Esophagus squamous epithelium (tissue), 4 donors: Measurements from ENCODE around the gene VANGL2.

ENCODE experiments used
- CTCF ChIP-seq, 6 experiments: fragments of 450-650 bp in 4 of 6; fragments of 200-600 bp in 2 of 6; sonication (generic) in 2 of 6; IDR thresholded peaks; one replicate each; pipeline ENCODE4 v1.5.1; 2016 to 2019; ENCODE audit warnings: antibody characterized with exemption in 6 of 6, mild to moderate bottlenecking in 4 of 6, moderate library complexity in 4 of 6
- POLR2A ChIP-seq, 4 donors: fragments of 450-650 bp; IDR thresholded peaks; one replicate each; pipeline ENCODE4 v1.6.1; 2017; ENCODE audit warnings: antibody characterized with exemption in 4 of 4, mild to moderate bottlenecking in 4 of 4, moderate library complexity in 3 of 4

GRCh38 chr1:160412028-160412362 lies 11.6 kb downstream of the VANGL2 start:
- TF ChIP-seq CTCF (IDR thresholded peaks at IDR 0.05) (no peak), POLR2A (IDR thresholded peaks at IDR 0.05) (no peak)
